Neutrophil (primary cell): ENCODE data around the gene CDC42BPG.

Source experiments
- H3K27ac ChIP-seq: fragments of 200-600 bp; sonication (generic); 2 replicates; pipeline ENCODE4 v1.5.1; 2016; ENCODE audit warnings: mild to moderate bottlenecking, moderate library complexity
- H3K27me3 ChIP-seq: fragments of 200-600 bp; sonication (generic); 2 replicates; pipeline ENCODE4 v1.6.0; 2016; ENCODE audit warnings: mild to moderate bottlenecking
- H3K36me3 ChIP-seq: fragments of 200-600 bp; sonication (generic); 2 replicates; pipeline ENCODE4 v1.5.1; 2017
- H3K4me1 ChIP-seq, 2 experiments: fragments of 200-600 bp in 1 of 2; sonication (generic) in 1 of 2; 1 replicate in 1 of 2; 2 replicates in 1 of 2; pipeline versions ENCODE4 v1.5.1 to v1.6.1; 2013 to 2016; ENCODE audit warnings: low read depth in 1 of 2, low read length in 1 of 2, mild to moderate bottlenecking in 1 of 2, moderate library complexity in 1 of 2; ENCODE audit not compliant: control insufficient read depth in 1 of 2, insufficient read depth in 1 of 2
- H3K4me3 ChIP-seq, 2 experiments: fragments of 200-600 bp in 1 of 2; sonication (generic) in 1 of 2; 1 replicate in 1 of 2; 2 replicates in 1 of 2; pipeline ENCODE4 v1.5.1; 2013 to 2016; ENCODE audit warnings: low read depth in 1 of 2, low read length in 1 of 2, mild to moderate bottlenecking in 1 of 2, moderate library complexity in 1 of 2
- H3K9me3 ChIP-seq: fragments of 200-600 bp; sonication (generic); 2 replicates; pipeline ENCODE4 v1.5.1; 2016
- TF ChIP-seq, protein P1 (sequence below): fragments of 200-600 bp; sonication (generic); IDR thresholded peaks from 2 replicates; pipeline ENCODE4 v1.5.1; 2016; ENCODE audit warnings: antibody characterized with exemption

Gene CDC42BPG

DNA sequence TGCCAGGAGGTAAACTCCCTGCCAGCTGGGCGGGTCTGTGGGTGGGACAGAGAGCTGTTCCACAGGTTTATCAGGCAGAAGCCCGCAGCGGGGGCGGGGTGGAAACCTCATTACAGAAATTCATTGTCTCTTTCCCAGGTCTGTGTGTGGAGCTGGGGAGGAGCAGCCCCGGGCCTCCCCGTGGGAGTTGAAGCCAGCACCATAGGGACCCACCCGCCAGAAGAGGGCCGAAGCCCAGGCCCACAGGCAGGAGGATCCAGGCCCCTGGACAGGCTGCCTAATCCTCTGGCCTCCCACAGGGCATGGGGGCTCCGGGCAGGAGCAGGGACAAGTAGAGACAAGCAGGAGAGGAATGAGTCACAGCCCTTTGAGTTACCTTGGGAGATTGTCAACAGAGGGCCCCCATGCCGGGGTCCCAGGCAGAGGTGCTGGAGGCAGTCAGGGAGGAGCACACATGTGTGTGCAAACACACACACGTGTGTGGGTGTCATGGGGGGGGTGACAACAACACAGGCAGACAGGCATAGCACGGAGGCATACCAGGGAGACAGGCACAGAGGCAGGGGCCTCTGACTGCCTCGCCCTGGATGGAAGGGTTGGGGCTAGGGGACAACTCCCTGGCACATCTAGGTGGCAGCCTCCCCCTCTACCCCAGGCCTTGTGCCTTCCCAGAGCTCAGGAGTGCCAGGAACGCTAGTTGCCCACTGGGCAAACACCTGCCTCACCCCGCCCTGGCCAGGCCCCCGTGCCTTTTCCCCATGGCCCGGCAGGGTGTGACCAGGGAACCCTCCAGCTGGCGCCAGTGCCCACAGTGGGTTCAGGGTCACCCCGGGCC lies 1.4 kb downstream of the CDC42BPG start:
- H3K4me3 ChIP-seq, result no peak overlapping the region
- H3K9me3 ChIP-seq, result no peaks in the 10 kb centered on the region
- H3K27me3 ChIP-seq, result peaks cover 9% of the 10 kb centered on the region
- H3K4me1 ChIP-seq, result peaks cover 17 to 29% of the 10 kb centered on the region in 2 experiments
- TF ChIP-seq, protein P1, sequence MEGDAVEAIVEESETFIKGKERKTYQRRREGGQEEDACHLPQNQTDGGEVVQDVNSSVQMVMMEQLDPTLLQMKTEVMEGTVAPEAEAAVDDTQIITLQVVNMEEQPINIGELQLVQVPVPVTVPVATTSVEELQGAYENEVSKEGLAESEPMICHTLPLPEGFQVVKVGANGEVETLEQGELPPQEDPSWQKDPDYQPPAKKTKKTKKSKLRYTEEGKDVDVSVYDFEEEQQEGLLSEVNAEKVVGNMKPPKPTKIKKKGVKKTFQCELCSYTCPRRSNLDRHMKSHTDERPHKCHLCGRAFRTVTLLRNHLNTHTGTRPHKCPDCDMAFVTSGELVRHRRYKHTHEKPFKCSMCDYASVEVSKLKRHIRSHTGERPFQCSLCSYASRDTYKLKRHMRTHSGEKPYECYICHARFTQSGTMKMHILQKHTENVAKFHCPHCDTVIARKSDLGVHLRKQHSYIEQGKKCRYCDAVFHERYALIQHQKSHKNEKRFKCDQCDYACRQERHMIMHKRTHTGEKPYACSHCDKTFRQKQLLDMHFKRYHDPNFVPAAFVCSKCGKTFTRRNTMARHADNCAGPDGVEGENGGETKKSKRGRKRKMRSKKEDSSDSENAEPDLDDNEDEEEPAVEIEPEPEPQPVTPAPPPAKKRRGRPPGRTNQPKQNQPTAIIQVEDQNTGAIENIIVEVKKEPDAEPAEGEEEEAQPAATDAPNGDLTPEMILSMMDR, result no peak
- H3K27ac ChIP-seq, result no peak overlapping the region
- H3K36me3 ChIP-seq, result no peaks in the 10 kb centered on the region

DNA sequence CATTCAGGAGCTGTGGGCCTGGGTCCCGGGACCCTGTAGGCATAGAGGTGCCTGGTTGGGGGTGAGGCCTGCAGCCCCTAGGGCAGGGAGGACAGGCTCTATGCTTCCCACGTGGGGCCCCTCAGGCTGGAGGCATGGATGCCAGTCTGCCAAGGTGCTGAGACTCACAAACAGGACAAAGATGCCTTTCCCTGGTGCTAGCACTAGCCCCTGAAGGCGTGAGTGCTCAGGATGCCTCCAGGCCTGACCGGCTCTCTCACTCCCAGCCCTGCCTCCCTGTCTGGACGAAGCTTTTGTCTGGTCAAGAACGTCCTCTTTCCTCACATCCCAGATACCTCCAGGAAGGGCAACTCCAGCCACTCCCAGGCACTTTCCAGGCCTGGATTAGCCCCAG lies 2.1 kb downstream of the CDC42BPG start:
- H3K27me3 ChIP-seq, result peaks cover 9% of the 10 kb centered on the region
- peaks cover 10 to 22% of the 10 kb centered on the region in 2 experiments for H3K4me1 ChIP-seq
- no peak overlapping the region for H3K4me3 ChIP-seq
- no peaks in the 10 kb centered on the region for H3K9me3 ChIP-seq
- TF ChIP-seq, protein P1, result no peak
- no peak overlapping the region for H3K27ac ChIP-seq
- H3K36me3 ChIP-seq, result no peaks in the 10 kb centered on the region

DNA sequence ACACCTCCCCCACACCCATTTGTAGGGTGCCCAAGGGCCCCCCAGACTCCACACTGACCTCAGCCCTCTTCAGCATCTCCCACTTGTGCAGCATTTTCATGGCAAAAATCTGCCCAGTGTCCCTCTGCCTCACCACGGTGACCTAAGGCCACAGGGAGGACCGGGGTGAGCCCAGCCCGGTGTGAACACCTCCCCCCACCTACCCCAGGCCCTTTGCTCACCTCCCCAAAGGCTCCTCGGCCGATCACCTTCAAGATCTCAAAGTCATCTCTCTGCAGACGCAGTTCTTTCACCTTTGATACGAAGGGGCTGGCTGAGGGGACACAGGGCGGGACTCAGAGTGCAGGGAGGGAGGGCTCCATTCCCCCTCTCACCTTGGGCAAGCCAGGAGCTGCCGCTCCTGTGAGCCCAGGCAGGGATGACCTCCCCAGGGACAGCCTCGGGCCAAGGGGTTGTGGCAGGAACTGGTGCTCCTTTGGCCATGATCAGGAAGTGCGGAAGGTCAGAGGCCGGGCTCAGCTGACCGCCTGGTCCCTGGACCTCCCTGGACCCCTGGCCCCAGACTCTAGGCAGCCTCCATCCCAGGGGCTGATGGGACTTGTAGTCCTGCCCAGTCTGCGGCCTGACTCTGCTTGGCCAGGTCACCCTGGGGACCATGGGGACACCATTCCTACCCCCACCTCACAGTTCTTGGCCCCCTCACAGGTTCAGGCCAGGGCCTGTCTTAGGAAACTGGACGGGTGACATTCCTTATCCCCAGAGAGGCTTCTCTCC lies 2.7 kb downstream of the CDC42BPG start:
- peaks cover 9% of the 10 kb centered on the region for H3K27me3 ChIP-seq
- no peak overlapping the region for H3K4me3 ChIP-seq
- H3K4me1 ChIP-seq, result peaks cover 7 to 16% of the 10 kb centered on the region in 2 experiments
- H3K9me3 ChIP-seq, result no peaks in the 10 kb centered on the region
- H3K36me3 ChIP-seq, result no peaks in the 10 kb centered on the region
- TF ChIP-seq, protein P1, result no peak
- H3K27ac ChIP-seq, result no peak overlapping the region

DNA sequence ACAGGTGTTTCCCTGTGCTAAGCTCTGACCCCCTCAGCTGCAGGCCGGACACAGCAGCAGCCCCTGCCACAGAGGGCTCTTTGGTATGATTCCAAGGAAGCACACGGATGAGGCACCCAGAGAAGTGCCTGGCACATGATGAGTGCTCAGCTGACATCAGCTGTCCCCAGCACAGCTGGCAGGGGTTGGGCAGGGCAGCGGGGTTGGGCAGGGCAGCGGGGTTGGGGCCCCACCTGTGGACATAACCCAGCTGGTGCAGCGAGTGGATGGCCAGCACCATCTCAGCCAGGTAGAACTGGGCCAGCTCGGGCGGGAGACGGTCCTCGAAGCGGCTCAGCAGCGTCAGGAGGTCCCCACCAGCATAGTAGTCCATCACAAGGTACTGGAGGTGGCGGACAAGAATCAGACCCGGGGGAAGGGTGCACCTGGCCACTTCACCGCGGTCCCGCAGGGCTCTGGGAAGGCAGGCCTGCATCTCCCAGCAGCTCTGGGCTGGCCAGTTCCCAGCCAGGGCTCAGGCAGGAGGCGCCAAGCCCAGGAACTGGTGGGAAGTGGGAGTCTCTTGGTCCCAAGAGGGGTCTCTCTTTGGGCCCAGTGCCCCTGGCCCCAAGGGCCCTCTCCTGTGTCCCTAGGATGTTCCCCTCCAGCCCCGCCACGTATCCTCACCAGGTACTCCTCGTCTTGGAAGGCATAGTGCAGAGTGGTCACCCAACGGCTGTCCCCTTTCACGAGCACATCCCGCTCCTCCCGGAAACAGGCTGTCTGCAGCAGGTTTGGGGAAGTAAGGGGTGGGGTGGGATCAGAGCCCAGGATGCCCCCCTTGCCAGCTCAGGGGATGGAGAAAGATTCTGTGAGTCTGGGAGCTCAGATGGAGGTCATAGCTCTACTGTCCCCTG lies 4.3 kb downstream of the CDC42BPG start:
- TF ChIP-seq, protein P1, result no peak
- Histone ChIP-seq H3K4me1 (peaks cover 7 to 14% of the 10 kb centered on the region in 2 experiments), H3K9me3 (no peaks in the 10 kb centered on the region), H3K27ac (no peak overlapping the region), H3K36me3 (no peaks in the 10 kb centered on the region), H3K4me3 (no peak overlapping the region), H3K27me3 (peaks cover 9% of the 10 kb centered on the region)

DNA sequence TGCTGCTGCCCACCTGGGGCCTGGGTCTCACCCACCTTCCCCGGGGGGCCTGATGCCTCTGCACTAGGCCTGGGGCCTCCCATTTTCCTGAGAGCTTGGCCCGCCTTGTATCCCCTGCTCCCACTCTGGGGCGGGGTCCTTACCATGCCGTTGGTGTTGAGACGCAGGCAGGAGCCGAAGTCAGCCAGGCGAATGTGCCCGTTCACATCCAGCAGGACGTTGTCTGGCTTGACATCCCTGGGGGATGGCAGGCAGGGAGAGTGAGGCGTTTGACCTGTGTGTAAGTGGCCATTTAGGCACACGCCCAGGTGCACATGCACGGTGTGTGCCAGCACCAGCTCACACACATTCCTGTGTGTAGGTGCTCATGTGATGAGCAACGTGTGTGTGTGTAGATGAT lies 5.1 kb downstream of the CDC42BPG start:
- Histone ChIP-seq H3K4me3 (no peak overlapping the region), H3K27me3 (peaks cover 9% of the 10 kb centered on the region), H3K9me3 (no peaks in the 10 kb centered on the region), H3K27ac (no peak overlapping the region), H3K36me3 (no peaks in the 10 kb centered on the region), H3K4me1 (peaks cover 4 to 6% of the 10 kb centered on the region in 2 experiments)
- TF ChIP-seq, protein P1, result no peak
